Measurements from ENCODE around the gene BCL2L14.
"Not testable (repeated sequence)": the region's sequence is repeated elsewhere in the genome, so short reads cannot be mapped to it uniquely, and the experiment has no call there.

BCL2L14 gene

GRCh38 chr12:12107678-12108077, 36.9 kb downstream of the BCL2L14 start:
- no peak for DNase-seq (ENCODE audit: low read depth in 3 of 3)

- no peak for DNase-seq (ENCODE audit: low read depth in 3 of 3)
Measured at GRCh38 chr12:12108441-12109058, 37.8 kb downstream of the BCL2L14 start.

GRCh38 chr12:12110923-12111555, 40.3 kb downstream of the BCL2L14 start:
- peak in 1 of 3 donors; percentile 11 for DNase-seq (ENCODE audit: low read depth in 3 of 3)

- DNase-seq (ENCODE audit: low read depth in 3 of 3), result no peak
Measured at GRCh38 chr12:12115514-12115913, 44.8 kb downstream of the BCL2L14 start.

GRCh38 chr12:12116677-12117076, 45.9 kb downstream of the BCL2L14 start:
- no peak for DNase-seq (ENCODE audit: low read depth in 3 of 3)

GRCh38 chr12:12121061-12121460, 50.3 kb downstream of the BCL2L14 start:
- DNase-seq (ENCODE audit: low read depth in 3 of 3), result no peak

GRCh38 chr12:12123036-12123604, 52.4 kb downstream of the BCL2L14 start:
- DNase-seq (ENCODE audit: low read depth in 3 of 3), result no peak

GRCh38 chr12:12126551-12126950, 55.8 kb downstream of the BCL2L14 start:
- DNase-seq (ENCODE audit: low read depth in 3 of 3), result no peak

GRCh38 chr12:12127304-12127703, 56.6 kb downstream of the BCL2L14 start:
- no peak for DNase-seq (ENCODE audit: low read depth in 3 of 3)

- DNase-seq (ENCODE audit: low read depth in 3 of 3), result no peak
Measured at GRCh38 chr12:12128670-12129069, 57.9 kb downstream of the BCL2L14 start.

GRCh38 chr12:12133259-12133658, 62.5 kb downstream of the BCL2L14 start:
- DNase-seq (ENCODE audit: low read depth in 3 of 3), result no peak

GRCh38 chr12:12133785-12134184, 63.0 kb downstream of the BCL2L14 start:
- DNase-seq (ENCODE audit: low read depth in 3 of 3), result no peak

GRCh38 chr12:12138203-12139154, 67.7 kb downstream of the BCL2L14 start:
- DNase-seq (ENCODE audit: low read depth in 3 of 3), result no peak

- no peak for DNase-seq (ENCODE audit: low read depth in 3 of 3)
Measured at GRCh38 chr12:12141000-12141399, 70.3 kb downstream of the BCL2L14 start.

- DNase-seq (ENCODE audit: low read depth in 3 of 3), result not testable (repeated sequence)
Measured at GRCh38 chr12:12144531-12144930, 73.8 kb downstream of the BCL2L14 start.

- DNase-seq (ENCODE audit: low read depth in 3 of 3), result no peak
Measured at GRCh38 chr12:12147111-12147510, 76.4 kb downstream of the BCL2L14 start.
